Stimulated activated CD8-positive, alpha-beta memory T cell treated with anti-CD3 and anti-CD28 coated beads, Interleukin-7, amount 100 ng/mL, for 4 hours (primary cell): ENCODE measurements around the gene KRT10.
A peak's percentile ranks its signal among the peaks of the same experiment; 100 is the strongest.
"Not testable (repeated sequence)": the region's sequence is repeated elsewhere in the genome, so short reads cannot be mapped to it uniquely, and the experiment has no call there.

ENCODE experiments used
- DNase-seq, 2 donors: peaks; one replicate each; pipeline ENCODE4 v3.0.0-alpha.2; 2020; ENCODE audit warnings: low read depth in 2 of 2

KRT10 gene

GRCh38 chr17:40833882-40834281, 11.5 kb upstream of the KRT10 start:
- DNase-seq, result no peak

- DNase-seq, result no peak
Observed at GRCh38 chr17:40832840-40833239, 10.4 kb upstream of the KRT10 start.

DNA sequence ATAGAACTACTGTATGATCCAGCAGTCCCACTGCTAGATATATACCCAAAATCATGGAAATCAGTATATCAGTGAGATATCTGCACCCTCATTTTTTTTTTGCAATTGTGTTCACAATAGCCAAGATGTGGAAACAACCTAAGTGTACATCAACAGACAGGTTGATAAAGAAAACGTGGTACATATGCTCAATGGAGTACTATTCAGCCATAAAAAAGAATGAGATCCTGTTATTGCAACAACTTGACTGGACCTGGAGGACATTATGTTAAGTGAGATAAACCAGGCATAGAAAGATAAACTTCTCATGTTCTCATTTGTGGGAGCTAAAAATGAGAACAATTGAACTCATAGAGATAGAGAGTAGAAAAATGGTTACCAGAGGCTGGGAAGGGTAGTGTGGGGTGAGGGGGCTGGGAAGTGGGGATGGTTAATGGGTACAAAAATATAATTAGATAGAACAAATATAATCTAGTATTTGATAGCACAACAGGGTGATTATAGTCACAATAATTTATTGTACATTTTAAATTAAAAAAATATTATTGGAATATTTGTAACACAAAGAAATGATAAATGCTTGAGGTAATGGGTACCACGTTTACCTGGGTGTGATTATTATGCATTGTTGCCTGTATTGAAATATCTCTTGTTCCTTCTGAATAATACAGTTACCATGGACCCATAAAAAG, 7.8 kb upstream of the KRT10 start:
- no peak for DNase-seq

DNA sequence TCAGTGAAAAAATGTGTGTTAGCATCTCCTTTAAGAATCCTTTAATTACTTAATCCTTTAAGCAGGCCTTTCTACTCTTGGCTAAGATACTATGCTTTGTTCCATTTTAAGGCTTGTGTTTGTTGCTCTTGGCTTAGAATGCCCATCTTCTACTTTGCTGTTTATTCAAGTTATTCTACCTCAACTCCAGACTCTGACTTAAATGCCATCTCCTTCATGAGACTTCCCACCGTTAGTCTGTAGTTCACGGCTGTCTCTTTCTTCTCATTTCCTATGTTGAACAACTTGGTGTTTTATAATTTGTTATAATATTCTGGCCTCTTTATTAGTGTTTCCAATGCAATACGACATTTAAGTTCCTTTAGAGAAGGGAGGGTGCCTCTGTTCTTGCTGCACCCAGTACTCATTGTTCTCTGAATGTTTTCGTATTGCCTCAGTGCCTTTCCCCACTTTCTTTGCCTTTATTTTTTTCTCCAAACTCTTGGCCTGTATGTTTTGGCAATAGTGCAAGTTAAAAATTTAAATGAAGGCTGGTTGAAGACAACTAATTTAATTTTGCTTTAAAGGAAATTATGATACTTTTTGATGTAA, 6.1 kb upstream of the KRT10 start:
- DNase-seq, result no peak

GRCh38 chr17:40827746-40828453, 5.5 kb upstream of the KRT10 start:
- DNase-seq, result no peak

- DNase-seq, result no peak
Observed at GRCh38 chr17:40825599-40825998, 3.2 kb upstream of the KRT10 start.

DNA sequence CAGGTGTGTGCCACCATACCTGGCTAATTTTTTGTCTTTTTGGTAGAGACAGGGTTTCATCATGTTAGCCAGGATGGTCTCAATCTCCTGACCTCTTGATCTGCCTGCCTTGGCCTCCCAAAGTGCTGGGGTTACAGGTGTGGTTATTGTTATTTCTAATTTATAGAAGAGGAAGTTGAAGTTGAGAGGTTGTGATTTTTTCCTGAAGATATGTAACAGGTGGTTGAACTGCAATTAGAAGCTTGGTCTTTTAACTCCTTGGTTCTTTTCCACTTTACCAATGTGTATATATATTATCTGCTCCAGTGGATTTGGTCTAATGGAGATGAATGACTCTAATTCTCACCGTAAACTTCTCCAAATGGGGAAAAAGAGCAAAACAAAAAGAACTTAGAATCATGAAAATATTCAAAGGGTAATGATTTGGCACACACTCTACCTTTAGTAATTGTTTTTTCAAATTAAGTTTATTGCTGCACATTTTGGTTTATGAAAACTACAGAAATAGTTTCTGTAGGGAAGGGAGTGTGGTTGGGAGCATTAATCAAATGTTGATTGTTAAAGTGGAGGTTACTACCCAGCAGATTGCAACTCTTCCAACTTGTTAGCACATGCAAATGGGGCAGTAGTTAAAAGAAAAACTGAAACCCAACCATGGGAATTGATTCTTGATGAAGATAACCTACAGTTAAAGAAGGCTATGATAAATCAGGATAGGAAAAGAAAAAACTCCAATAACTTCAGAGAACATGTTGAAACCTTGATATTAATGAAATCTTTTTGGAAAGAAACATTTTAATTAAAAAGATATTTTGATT, 1.8 kb upstream of the KRT10 start:
- DNase-seq, result no peak

GRCh38 chr17:40821536-40821935, 878 bp downstream of the KRT10 start:
- DNase-seq, result no peak

GRCh38 chr17:40820228-40820838, 2.1 kb downstream of the KRT10 start:
- no peak for DNase-seq

DNA sequence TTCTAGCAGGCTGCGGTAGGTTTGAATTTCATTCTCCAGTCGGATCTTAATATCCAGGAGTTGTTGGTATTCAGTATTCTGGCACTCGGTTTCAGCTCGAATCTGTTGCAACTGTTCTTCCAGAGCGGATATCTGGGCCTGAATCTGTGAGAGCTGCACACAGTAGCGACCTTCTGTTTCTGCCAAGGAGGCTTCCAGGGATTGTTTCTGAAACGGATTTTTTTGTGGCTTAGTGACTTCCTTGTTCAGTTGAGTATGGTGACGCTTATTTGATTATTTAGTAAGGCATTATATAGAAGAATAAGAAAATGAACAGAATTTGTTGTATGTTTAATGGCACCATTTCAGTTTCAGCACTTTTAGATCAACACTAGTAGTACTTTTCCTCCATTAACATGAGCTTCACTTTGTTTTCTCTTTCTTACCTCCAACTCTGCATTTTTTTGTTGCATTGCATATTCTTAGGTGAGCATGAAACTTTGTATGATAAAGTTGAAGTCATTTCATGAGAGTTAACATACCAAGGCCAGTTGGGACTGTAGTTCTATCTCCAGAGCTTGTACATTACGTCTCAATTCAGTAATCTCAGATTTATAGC, 2.8 kb downstream of the KRT10 start:
- DNase-seq, result no peak

DNA sequence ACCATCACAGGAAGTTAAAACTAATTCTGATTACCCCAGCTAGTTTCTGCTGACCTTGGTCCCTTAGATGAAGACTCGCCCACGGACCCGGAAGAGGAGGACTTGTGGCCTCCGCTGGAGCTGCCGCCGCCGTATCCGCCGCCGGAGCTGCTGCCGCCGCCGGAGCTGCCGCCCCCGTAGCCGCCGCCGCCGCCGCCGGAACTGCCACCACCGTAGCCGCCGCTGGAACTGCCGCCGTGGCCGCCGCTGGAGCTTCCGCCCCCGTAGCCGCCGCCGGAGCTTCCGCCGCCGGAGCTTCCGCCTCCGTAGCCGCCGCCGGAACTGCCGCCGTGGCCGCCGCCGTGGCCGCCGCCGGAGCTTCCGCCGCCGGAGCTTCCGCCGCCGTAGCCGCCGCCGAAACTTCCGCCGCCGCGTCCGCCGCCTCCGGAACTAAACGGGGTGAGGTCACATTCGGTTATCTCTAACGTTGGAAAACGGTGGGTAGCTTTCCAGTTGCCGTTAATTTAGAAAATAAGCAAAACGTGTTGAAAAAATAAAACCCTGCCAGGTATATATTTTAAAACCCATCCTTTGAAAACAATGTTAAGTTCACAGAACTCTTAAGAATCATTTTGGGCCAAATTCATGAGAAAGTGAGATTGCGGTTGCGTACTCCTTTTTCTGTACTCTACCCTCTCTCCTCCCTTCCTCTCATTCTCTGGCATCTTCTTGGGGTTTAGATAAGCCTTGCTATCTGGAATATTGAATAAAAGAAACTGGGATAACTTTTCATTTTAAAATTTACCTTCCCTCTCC, 3.5 kb downstream of the KRT10 start:
- DNase-seq, result peak; percentile 64 to 79

GRCh38 chr17:40818343-40818732, 4.1 kb downstream of the KRT10 start:
- no peak for DNase-seq

- no peak for DNase-seq
Observed at GRCh38 chr17:40817103-40817682, 5.2 kb downstream of the KRT10 start.

DNA sequence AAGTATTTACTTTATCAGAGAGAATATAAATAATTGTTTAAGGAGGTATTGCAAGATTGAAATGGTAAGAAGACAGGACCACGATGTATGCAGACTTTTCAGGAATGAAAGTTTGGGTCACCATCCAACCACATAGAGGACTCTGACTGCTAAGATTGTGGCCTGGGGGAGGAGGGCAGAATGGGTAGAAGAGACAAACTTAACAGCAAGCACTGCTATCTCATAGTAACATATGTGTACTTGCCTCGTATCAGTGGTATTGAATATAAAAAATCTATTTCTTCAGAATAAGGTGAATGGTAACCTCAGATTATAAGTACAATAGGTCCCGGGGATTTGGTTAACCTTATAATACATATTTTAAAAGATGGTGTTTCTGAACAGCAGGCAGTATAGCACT, 5.8 kb downstream of the KRT10 start:
- no peak for DNase-seq

- DNase-seq, result no peak
Observed at GRCh38 chr17:40815381-40815780, 7.0 kb downstream of the KRT10 start.

- not testable (repeated sequence) for DNase-seq
Observed at GRCh38 chr17:40814657-40815056, 7.8 kb downstream of the KRT10 start.

DNA sequence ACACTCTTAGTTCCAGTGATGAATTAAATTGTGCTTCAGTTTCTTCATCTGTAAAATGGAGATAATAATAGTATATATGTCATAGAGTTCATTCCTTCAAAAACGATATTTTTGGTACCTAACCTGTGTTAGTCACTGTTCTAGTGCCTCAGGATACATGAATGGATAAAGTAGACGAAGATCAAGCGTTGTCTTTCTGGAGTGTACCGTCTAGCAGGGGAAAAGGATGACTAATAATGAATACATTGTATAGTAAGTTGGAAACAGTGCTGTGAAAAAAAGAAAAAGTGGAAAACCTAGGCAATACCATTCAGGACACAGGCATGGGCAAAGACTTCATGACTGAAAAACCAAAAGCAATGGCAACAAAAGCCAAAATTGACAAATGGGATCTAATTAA, 8.6 kb downstream of the KRT10 start:
- no peak for DNase-seq

- DNase-seq, result no peak
Observed at GRCh38 chr17:40812639-40813038, 9.8 kb downstream of the KRT10 start.

DNA sequence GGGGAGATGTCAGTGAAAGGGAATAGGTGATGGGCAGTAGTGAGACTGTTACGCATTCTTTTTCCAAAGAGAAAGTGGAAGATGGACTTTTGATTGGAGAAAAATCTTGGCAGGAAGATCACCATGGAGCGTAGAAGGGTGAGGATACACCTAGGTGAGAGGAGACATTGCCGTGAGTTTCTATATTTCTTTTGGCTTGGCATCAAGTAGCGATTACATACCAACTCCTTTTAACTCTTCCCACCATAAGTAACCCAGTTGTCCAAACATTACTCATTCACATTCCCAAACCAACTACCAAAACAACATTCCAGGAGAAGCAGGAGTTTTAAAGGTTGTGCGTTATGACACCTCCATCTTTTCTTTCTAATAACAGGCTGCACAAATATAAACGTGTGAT, 11.9 kb downstream of the KRT10 start:
- no peak for DNase-seq

DNA sequence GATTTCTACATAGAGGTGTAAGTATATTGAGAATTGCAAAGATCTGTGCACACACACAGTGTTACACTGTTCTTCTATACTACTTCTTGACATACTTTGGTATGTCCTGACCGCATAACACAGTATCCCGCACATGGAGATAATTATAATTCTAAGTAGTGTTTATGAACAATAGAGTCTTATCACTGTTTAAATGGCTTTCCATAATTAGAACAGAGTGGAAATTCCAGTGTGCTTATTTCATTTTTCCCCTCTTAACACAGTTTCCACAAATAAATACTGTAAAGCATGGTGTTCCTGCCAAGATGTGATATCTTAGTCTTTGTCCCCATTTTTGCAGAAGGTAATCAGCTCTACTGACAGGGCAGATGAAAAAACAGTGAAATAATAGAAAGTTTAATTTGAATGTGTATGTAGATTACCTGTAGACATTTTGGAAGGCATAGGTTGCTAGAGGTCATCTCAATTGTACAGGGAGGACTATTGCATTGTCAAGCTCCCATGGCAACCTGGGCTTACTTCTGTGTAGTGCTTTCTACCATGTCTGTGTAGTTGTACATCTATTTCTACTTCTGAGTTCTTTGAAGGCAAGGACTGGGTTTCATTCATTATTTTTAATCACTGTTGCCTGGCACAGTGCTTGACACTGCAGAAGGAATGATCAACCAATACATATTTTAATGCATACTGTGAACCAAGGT, 12.5 kb downstream of the KRT10 start:
- no peak for DNase-seq
